B cell (primary cell): ENCODE data around the gene CD28.

Experiments used
- EZH2 ChIP-seq: IDR thresholded peaks from 2 replicates; pipeline ENCODE4 v1.6.1; 2012; ENCODE audit warnings: borderline replicate concordance, low read depth, mild to moderate bottlenecking, moderate library complexity, low read length; ENCODE audit not compliant: insufficient read depth, poor library complexity, severe bottlenecking
- TF ChIP-seq, protein P1 (sequence below): fragments of 200-600 bp; IDR thresholded peaks from one replicate; pipeline ENCODE4 v1.8.0; 2022; ENCODE audit warnings: antibody characterized with exemption, mild to moderate bottlenecking

- TF ChIP-seq, protein P1, sequence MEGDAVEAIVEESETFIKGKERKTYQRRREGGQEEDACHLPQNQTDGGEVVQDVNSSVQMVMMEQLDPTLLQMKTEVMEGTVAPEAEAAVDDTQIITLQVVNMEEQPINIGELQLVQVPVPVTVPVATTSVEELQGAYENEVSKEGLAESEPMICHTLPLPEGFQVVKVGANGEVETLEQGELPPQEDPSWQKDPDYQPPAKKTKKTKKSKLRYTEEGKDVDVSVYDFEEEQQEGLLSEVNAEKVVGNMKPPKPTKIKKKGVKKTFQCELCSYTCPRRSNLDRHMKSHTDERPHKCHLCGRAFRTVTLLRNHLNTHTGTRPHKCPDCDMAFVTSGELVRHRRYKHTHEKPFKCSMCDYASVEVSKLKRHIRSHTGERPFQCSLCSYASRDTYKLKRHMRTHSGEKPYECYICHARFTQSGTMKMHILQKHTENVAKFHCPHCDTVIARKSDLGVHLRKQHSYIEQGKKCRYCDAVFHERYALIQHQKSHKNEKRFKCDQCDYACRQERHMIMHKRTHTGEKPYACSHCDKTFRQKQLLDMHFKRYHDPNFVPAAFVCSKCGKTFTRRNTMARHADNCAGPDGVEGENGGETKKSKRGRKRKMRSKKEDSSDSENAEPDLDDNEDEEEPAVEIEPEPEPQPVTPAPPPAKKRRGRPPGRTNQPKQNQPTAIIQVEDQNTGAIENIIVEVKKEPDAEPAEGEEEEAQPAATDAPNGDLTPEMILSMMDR, result no peak
- TF ChIP-seq EZH2, result no peak
These were observed 15.3 kb upstream of the CD28 start for GRCh38 chr2:203691149-203691548.
